ENCODE results near the gene NDUFA6. TPM values are rescaled to one million over a fixed set of nuclear protein-coding genes. Genes with fewer than 3 reads are reported as not detected.

Gene NDUFA6
- total and polyA plus RNA-seq, 3 donors from 2014 or later = 41.1 to 81.4 (median 53.3) TPM

GRCh38 chr22:42086051-42086450, 4.5 kb downstream of the NDUFA6 start:
- H3K9me3 ChIP-seq = no peaks in the 10 kb centered on the region
- 40 to 49% methylated on average over 6 of the region's 6 CpGs for WGBS, 2 donors
- no peak overlapping the region for H3K4me3 ChIP-seq
- H3K27ac ChIP-seq = peak overlapping the region in 1 of 2 donors; percentile 0
- no peaks in the 10 kb centered on the region for H3K27me3 ChIP-seq
- H3K4me1 ChIP-seq = peaks cover 23% of the 10 kb centered on the region
- TF ChIP-seq POLR2A (IDR thresholded peaks at IDR 0.05) (no peak), CTCF (IDR thresholded peaks at IDR 0.05) (no peak)
- no peaks in the 10 kb centered on the region for H3K36me3 ChIP-seq (ENCODE audit: low read depth, missing control alignments)
- no peak for DNase-seq
- intact Hi-C loops (cut with DNase I; ENCODE audit: low total_unique reads) = no loop called here

- intact Hi-C loops (cut with DNase I; ENCODE audit: low total_unique reads) = no loop called here
- Histone ChIP-seq H3K36me3 (ENCODE audit: low read depth, missing control alignments) (no peaks in the 10 kb centered on the region), H3K27ac (no peak overlapping the region), H3K4me3 (no peak overlapping the region), H3K4me1 (peaks cover 23% of the 10 kb centered on the region), H3K27me3 (no peaks in the 10 kb centered on the region), H3K9me3 (no peaks in the 10 kb centered on the region)
- no peak for DNase-seq
- TF ChIP-seq CTCF (IDR thresholded peaks at IDR 0.05) (no peak), POLR2A (IDR thresholded peaks at IDR 0.05) (no peak)
- WGBS, 2 donors = 93 to 94% methylated on average over 8 of the region's 8 CpGs
Observed at GRCh38 chr22:42084874-42085273, 5.7 kb downstream of the NDUFA6 start.

- no peaks in the 10 kb centered on the region for H3K36me3 ChIP-seq (ENCODE audit: low read depth, missing control alignments)
Observed at GRCh38 chr22:42083119-42083518, 7.5 kb downstream of the NDUFA6 start.

GRCh38 chr22:42080287-42080686, 10.3 kb downstream of the NDUFA6 start:
- Histone ChIP-seq H3K27ac (peak overlapping the region; percentile 97 to 99), H3K9me3 (no peaks in the 10 kb centered on the region), H3K4me1 (peaks cover 11% of the 10 kb centered on the region), H3K36me3 (ENCODE audit: low read depth, missing control alignments) (no peaks in the 10 kb centered on the region), H3K4me3 (peak overlapping the region; percentile 67 to 72), H3K27me3 (no peaks in the 10 kb centered on the region)
- peak; percentile 70 for DNase-seq
- intact Hi-C loops (cut with DNase I; ENCODE audit: low total_unique reads) = no loop called here
- TF ChIP-seq CTCF (IDR thresholded peaks at IDR 0.05) (no peak), POLR2A (IDR thresholded peaks at IDR 0.05) (no peak)
- 0 to 1% methylated on average over 14 of the region's 14 CpGs for WGBS, 2 donors

More at GRCh38 chr22:42083119-42083518, 7.5 kb downstream of the NDUFA6 start:
- intact Hi-C loops (cut with DNase I; ENCODE audit: low total_unique reads) = no loop called here
- TF ChIP-seq POLR2A (IDR thresholded peaks at IDR 0.05) (no peak), CTCF (IDR thresholded peaks at IDR 0.05) (no peak)
- H3K4me3 ChIP-seq = no peak overlapping the region
- H3K9me3 ChIP-seq = no peaks in the 10 kb centered on the region
- WGBS, 2 donors = 93 to 98% methylated on average over 4 of the region's 4 CpGs
- no peak overlapping the region for H3K27ac ChIP-seq
- no peak for DNase-seq
- no peaks in the 10 kb centered on the region for H3K27me3 ChIP-seq
- peaks cover 23% of the 10 kb centered on the region for H3K4me1 ChIP-seq

Measured in testis (tissue), 3 donors.